Measurements from ENCODE around the gene PEX7.
"Not testable (repeated sequence)": the region's sequence is repeated elsewhere in the genome, so short reads cannot be mapped to it uniquely, and the experiment has no call there.

Gene PEX7

GRCh38 chr6:136784271-136784664 lies 38.1 kb upstream of the PEX7 start:
- no peak for TF ChIP-seq CTCF (IDR thresholded peaks at IDR 0.05; ENCODE audit: low read depth, low read length)
- no peak overlapping the region for H3K4me3 ChIP-seq (replicated peaks in 1 of 2; ENCODE audit: low read depth in 2 of 2, low read length in 2 of 2)
- DNase-seq (ENCODE audit: low read depth in 2 of 2): no peak

GRCh38 chr6:136784910-136785746 lies 37.3 kb upstream of the PEX7 start:
- H3K4me3 ChIP-seq (replicated peaks in 1 of 2; ENCODE audit: low read depth in 2 of 2, low read length in 2 of 2): no peak overlapping the region
- no peak for TF ChIP-seq CTCF (IDR thresholded peaks at IDR 0.05; ENCODE audit: low read depth, low read length)
- peak; percentile 25 to 61 for DNase-seq (ENCODE audit: low read depth in 2 of 2)

GRCh38 chr6:136786658-136787057 lies 35.7 kb upstream of the PEX7 start:
- no peak for TF ChIP-seq CTCF (IDR thresholded peaks at IDR 0.05; ENCODE audit: low read depth, low read length)
- no peak for DNase-seq (ENCODE audit: low read depth in 2 of 2)
- no peak overlapping the region for H3K4me3 ChIP-seq (replicated peaks in 1 of 2; ENCODE audit: low read depth in 2 of 2, low read length in 2 of 2)

GRCh38 chr6:136787726-136788068 lies 34.7 kb upstream of the PEX7 start:
- H3K4me3 ChIP-seq (replicated peaks in 1 of 2; ENCODE audit: low read depth in 2 of 2, low read length in 2 of 2): no peak overlapping the region
- TF ChIP-seq CTCF (IDR thresholded peaks at IDR 0.05; ENCODE audit: low read depth, low read length): no peak
- no peak for DNase-seq (ENCODE audit: low read depth in 2 of 2)

- H3K4me3 ChIP-seq (replicated peaks in 1 of 2; ENCODE audit: low read depth in 2 of 2, low read length in 2 of 2): no peak overlapping the region
- DNase-seq (ENCODE audit: low read depth in 2 of 2): peak; percentile 75 to 92
- no peak for TF ChIP-seq CTCF (IDR thresholded peaks at IDR 0.05; ENCODE audit: low read depth, low read length)
Observed at GRCh38 chr6:136788069-136788902, 34.1 kb upstream of the PEX7 start.

- not testable (repeated sequence) for H3K4me3 ChIP-seq (replicated peaks in 1 of 2; ENCODE audit: low read depth in 2 of 2, low read length in 2 of 2); DNase-seq (ENCODE audit: low read depth in 2 of 2)
Observed at GRCh38 chr6:136789440-136789839, 33.0 kb upstream of the PEX7 start.

Data from cardiac fibroblast (primary cell).